GM13976 (cell line): ENCODE data around the gene RNF5.
"Not testable (repeated sequence)": the region's sequence is repeated elsewhere in the genome, so short reads cannot be mapped to it uniquely, and the experiment has no call there.

ENCODE experiments used
- DNase-seq: peaks from one replicate; pipeline ENCODE4 v3.0.0; 2012; ENCODE audit warnings: low spot score
- CTCF ChIP-seq: IDR thresholded peaks from 2 replicates; pipeline ENCODE4 v1.5.1; 2012; ENCODE audit warnings: borderline replicate concordance, mild to moderate bottlenecking; ENCODE audit not compliant: insufficient read depth; ENCODE audit errors: extremely low read depth, missing control alignments, control extremely low read depth
- in situ Hi-C: fragments of 300-500 bp; cut with MboI; formaldehyde crosslinking; loops from one replicate; pipeline ENCODE4 v1.12.0; 2022; ENCODE audit warnings: low sequenced_read_pairs, mixed read lengths, inconsistent platforms; ENCODE audit not compliant: unreplicated experiment

The RNF5 gene

GRCh38 chr6:32187009-32187709 is 9.0 kb downstream of the RNF5 start:
- in situ Hi-C loops, result no loop called here
- TF ChIP-seq CTCF, result no peak
- DNase-seq, result no peak

GRCh38 chr6:32187725-32188380 is 9.6 kb downstream of the RNF5 start:
- in situ Hi-C loops, result not testable (repeated sequence)

DNA sequence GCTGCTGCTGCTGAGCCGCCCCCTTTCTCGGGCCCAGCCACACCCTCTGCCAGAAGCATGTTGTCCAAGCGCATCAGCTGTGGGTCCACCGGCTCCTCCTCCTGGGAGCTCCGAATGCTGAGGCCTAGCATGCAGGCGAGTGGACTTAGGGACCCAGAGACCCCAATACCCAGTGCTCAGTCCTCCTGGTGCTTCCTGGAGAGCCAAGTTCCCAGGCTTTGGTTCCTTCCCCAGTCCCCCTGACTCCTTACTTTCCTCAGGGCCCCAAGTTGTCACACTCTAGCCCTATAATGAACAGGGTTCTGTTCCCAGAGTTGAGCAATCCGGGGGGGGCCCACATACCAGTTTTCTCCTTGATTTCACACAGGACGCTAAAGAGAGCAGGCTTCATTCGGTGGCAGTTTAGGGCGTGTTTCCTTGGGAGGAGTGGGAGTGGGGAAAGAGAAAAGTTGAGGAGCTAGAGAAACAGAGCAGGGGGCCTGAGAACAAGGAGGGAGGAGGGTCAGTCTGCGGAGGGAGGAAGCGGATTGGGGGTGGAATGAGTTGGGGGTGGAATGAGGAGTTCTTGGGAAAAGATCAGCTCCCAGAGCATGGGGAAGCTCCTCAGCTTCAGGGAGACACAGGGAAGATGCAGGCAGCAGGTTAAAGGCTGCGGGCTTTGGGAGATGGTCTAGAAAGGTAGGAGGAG is 10.3 kb downstream of the RNF5 start:
- TF ChIP-seq CTCF, result no peak
- DNase-seq, result no peak
- in situ Hi-C loops, result no loop called here

More at GRCh38 chr6:32187725-32188380, 9.6 kb downstream of the RNF5 start:
- DNase-seq, result not testable (repeated sequence)

DNA sequence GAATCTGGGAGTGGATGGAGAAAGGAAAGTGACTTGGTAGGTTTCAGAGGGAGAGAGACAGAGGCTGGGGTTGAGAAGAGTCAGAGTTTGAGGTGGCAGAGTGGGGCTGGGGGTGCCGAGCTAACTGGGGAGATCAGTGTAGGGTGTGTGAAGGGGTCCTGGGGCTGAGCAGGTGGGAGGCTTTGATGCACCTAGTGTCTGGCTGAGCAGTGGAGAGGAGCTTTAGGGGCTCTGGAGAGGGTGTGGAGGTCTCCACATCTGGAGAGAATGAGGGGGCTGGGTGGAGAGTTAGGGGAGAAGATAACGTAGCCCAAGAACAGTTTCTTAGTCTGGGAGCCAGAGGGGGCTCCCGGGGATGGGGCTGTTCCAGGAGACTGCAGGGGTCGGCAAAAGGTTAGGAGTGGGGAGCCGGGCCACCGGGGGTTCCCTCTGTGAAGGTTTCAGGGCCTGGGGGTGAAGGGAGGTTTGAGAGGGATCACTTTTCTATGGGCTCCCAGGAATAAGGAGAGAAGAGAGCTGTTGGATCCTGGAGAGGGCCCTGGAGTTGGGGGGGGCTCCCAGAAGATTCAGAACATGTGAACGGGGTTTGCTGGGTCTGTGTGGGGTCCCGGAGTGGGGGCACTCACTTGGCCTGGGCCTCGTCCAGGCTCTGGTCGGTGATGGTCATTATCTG is 11.0 kb downstream of the RNF5 start:
- DNase-seq, result no peak
- TF ChIP-seq CTCF, result no peak
- in situ Hi-C loops, result no loop called here

DNA sequence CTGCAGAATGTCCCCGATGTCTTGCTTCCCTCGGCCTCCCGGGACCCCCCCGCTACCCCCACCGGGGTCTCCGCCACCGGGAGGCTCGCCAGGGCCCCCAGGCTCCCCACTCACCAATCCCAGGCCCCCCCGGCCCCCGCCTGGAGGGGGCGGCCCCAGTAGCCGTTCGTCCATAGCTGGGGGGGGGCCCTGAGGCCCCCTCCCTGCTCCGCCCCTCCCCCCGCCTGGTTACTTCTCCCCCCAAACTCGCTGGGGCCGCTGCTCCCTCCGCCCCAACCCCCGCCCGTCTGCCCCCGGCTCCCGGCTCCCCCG is 11.5 kb downstream of the RNF5 start:
- DNase-seq, result no peak
- TF ChIP-seq CTCF, result no peak
- in situ Hi-C loops, result no loop called here

- TF ChIP-seq CTCF, result peak; percentile 5
- in situ Hi-C loops, result no loop called here
- peak; percentile 89 for DNase-seq
Measured at GRCh38 chr6:32190054-32190851, 12.0 kb downstream of the RNF5 start, which contains the start of gene PBX2. Gene PBX2, minus strand, starts transcription at chr6:32190202. Its CDS starts 287 bp downstream, at chr6:32189915.
